ENCODE data around the gene NDFIP2. TPM values are rescaled to one million over a fixed set of nuclear protein-coding genes. Genes with fewer than 3 reads are reported as not detected.

NDFIP2 gene
- total and polyA plus RNA-seq, 2 donors (not counting 3 experiments of a cell fraction or from before 2014, with no cell fraction given) = 7.9 to 18.5 TPM

DNA sequence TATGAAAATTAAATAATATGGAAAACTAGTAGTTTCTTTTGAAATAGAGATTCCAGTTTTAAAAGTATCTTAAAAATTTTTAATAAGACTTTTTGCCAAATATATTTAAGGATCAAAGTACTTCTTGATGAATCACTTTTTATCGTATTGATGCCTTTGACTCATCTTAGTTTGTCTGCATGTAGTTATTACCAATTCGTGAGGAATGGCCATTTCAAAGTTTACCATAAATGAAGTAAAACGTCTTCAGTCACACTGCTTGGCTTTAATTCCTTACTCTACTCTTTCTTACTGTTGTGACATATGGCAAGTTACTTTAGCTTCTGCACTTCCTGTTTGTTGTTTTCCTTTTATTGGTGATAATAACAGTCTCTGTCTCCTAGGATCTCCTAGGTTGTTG lies 38.3 kb downstream of the NDFIP2 start:
- dilution Hi-C loops (cut with MboI; ENCODE audit: extremely low pct_ligation_motif_present, low sequenced_read_pairs) (no loop called here), intact Hi-C loops (cut with micrococcal nuclease) (no loop called here)
- no TSS peak for BruUV-seq (replicated peaks)
- H3K36me3 ChIP-seq (ENCODE audit: control insufficient read depth in 2 of 2, extremely low read depth in 1 of 2, insufficient read depth in 2 of 2, low read length in 2 of 2) = no peaks in the 10 kb centered on the region
- no peaks in the 10 kb centered on the region for H3K79me2 ChIP-seq (ENCODE audit: control insufficient read depth, insufficient read depth, low read length)
- no peaks in the 10 kb centered on the region for H3K9me3 ChIP-seq (replicated peaks; ENCODE audit: control insufficient read depth, insufficient read depth, low read length)
- no peak for FAIRE-seq
- H3K4me1 ChIP-seq (ENCODE audit: control insufficient read depth, extremely low read depth, insufficient read depth, low read length) = peaks cover 6% of the 10 kb centered on the region
- no peak overlapping the region for H3K9ac ChIP-seq (replicated peaks; ENCODE audit: extremely low read depth, insufficient read depth, low read length)
- H3K4me2 ChIP-seq (ENCODE audit: insufficient read depth, low read length) = no peak overlapping the region
- no peak overlapping the region for H3K4me3 ChIP-seq (replicated peaks in 1 of 3; ENCODE audit: insufficient read depth in 1 of 3, low read depth in 1 of 3, low read length in 3 of 3)
- TF ChIP-seq CTCF (IDR thresholded peaks at IDR 0.05; ENCODE audit: extremely low read depth in 1 of 2, insufficient read depth in 1 of 2, low read depth in 1 of 2, low read length in 2 of 2) (no peak), MAX (IDR thresholded peaks at IDR 0.05; ENCODE audit: insufficient read depth, insufficient read length) (no peak), MYC (IDR thresholded peaks at IDR 0.05; ENCODE audit: low read depth, low read length) (no peak), GATA2 (IDR thresholded peaks at IDR 0.05; ENCODE audit: insufficient read depth, insufficient read length, low read depth, low read length) (no peak), POLR2A (IDR thresholded peaks at IDR 0.05; ENCODE audit: low read depth, low read length) (no peak), JUN (IDR thresholded peaks at IDR 0.05; ENCODE audit: borderline replicate concordance, insufficient read depth, insufficient read length, low read depth) (no peak)
- H2AFZ ChIP-seq (ENCODE audit: low read depth, low read length) = no peak overlapping the region
- H3K27ac ChIP-seq (ENCODE audit: insufficient read depth, low read depth, low read length) = no peak overlapping the region
- POLR2A ChIA-PET = no interaction called here
- no peaks in the 10 kb centered on the region for H3K9me1 ChIP-seq (replicated peaks; ENCODE audit: control insufficient read depth, extremely low read depth, insufficient read depth, low read length)
- H3K27me3 ChIP-seq (ENCODE audit: control insufficient read depth in 2 of 2, insufficient read depth in 2 of 2, low read length in 2 of 2) = no peaks in the 10 kb centered on the region
- CTCF ChIA-PET = interaction anchor here (1.6 to 6.8 kb wide), 2 partner anchors 22 to 95 kb away, joined by 7 to 41 read pairs; no protein-coding TSS in a partner anchor
- no peaks in the 10 kb centered on the region for H4K20me1 ChIP-seq (replicated peaks; ENCODE audit: control insufficient read depth, extremely low read depth, insufficient read depth, low read length)
- no peak for DNase-seq (ENCODE audit: low read depth, low spot score)

DNA sequence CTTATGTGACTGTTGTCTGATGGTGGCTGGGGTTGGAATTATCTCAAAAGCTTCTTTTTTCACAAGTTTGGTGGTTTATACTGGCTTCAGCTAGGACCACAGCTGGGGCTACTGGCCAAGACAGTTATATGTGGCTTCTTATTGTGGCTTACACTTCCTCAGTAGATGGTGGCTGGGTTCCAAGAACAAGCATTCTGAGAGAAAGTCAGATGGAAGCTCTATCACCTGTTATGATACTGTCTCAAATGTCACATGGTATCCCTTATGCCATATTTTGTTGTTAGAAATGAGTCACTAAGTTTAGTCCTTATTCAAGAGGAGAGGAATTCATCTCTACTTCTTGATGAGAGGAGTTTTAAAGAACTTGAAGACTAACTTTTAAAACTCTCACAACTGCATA lies 41.6 kb downstream of the NDFIP2 start:
- no peaks in the 10 kb centered on the region for H3K9me1 ChIP-seq (replicated peaks; ENCODE audit: control insufficient read depth, extremely low read depth, insufficient read depth, low read length)
- H3K36me3 ChIP-seq (ENCODE audit: control insufficient read depth in 2 of 2, extremely low read depth in 1 of 2, insufficient read depth in 2 of 2, low read length in 2 of 2) = no peaks in the 10 kb centered on the region
- no peak overlapping the region for H2AFZ ChIP-seq (ENCODE audit: low read depth, low read length)
- ChIA-PET POLR2A (no interaction called here), CTCF (interaction anchor here (0.9 to 2.1 kb wide), 4 partner anchors 18 to 98 kb away, joined by 3 to 15 read pairs (median 4); no protein-coding TSS in a partner anchor)
- intact Hi-C loops (cut with micrococcal nuclease) = no loop called here
- BruUV-seq (replicated peaks) = no TSS peak
- dilution Hi-C loops (cut with MboI; ENCODE audit: extremely low pct_ligation_motif_present, low sequenced_read_pairs) = no loop called here
- peaks cover 27% of the 10 kb centered on the region for H3K4me1 ChIP-seq (ENCODE audit: control insufficient read depth, extremely low read depth, insufficient read depth, low read length)
- H3K4me2 ChIP-seq (ENCODE audit: insufficient read depth, low read length) = no peak overlapping the region
- H3K27ac ChIP-seq (ENCODE audit: insufficient read depth, low read depth, low read length) = no peak overlapping the region
- H3K79me2 ChIP-seq (ENCODE audit: control insufficient read depth, insufficient read depth, low read length) = no peaks in the 10 kb centered on the region
- no peaks in the 10 kb centered on the region for H3K27me3 ChIP-seq (ENCODE audit: control insufficient read depth in 2 of 2, insufficient read depth in 2 of 2, low read length in 2 of 2)
- H3K9ac ChIP-seq (replicated peaks; ENCODE audit: extremely low read depth, insufficient read depth, low read length) = no peak overlapping the region
- H3K4me3 ChIP-seq (replicated peaks in 1 of 3; ENCODE audit: insufficient read depth in 1 of 3, low read depth in 1 of 3, low read length in 3 of 3) = no peak overlapping the region
- H3K9me3 ChIP-seq (replicated peaks; ENCODE audit: control insufficient read depth, insufficient read depth, low read length) = no peaks in the 10 kb centered on the region
- DNase-seq (ENCODE audit: low read depth, low spot score) (peak; percentile 44), FAIRE-seq (peak; percentile 64)
- no peak for TF ChIP-seq FOS (IDR thresholded peaks at IDR 0.05; ENCODE audit: borderline replicate concordance, insufficient read depth, low read length)
- TF ChIP-seq JUN (IDR thresholded peaks at IDR 0.05; ENCODE audit: borderline replicate concordance, insufficient read depth, insufficient read length, low read depth) = no peak
- no peak for TF ChIP-seq POLR2A (IDR thresholded peaks at IDR 0.05; ENCODE audit: low read depth, low read length)
- TF ChIP-seq MYC (IDR thresholded peaks at IDR 0.05; ENCODE audit: low read depth, low read length) = no peak
- no peak for TF ChIP-seq MAX (IDR thresholded peaks at IDR 0.05; ENCODE audit: insufficient read depth, insufficient read length)
- TF ChIP-seq GATA2 (IDR thresholded peaks at IDR 0.05; ENCODE audit: insufficient read depth, insufficient read length, low read depth, low read length) = no peak
- no peak for TF ChIP-seq CTCF (IDR thresholded peaks at IDR 0.05; ENCODE audit: extremely low read depth in 1 of 2, insufficient read depth in 1 of 2, low read depth in 1 of 2, low read length in 2 of 2)
- TF ChIP-seq POLR2AphosphoS5 (IDR thresholded peaks at IDR 0.05; ENCODE audit: insufficient read depth, low read depth, low read length) = no peak
- TF ChIP-seq EZH2 (IDR thresholded peaks at IDR 0.05; ENCODE audit: borderline replicate concordance, low read depth, low read length, severe bottlenecking) = no peak
- H4K20me1 ChIP-seq (replicated peaks; ENCODE audit: control insufficient read depth, extremely low read depth, insufficient read depth, low read length) = no peaks in the 10 kb centered on the region

Measured in endothelial cell of umbilical vein (primary cell).